HUES64 (cell line): Measurements from ENCODE around the gene TMEM184B.

Source experiments
- H3K27ac ChIP-seq: 2 replicates; pipeline ENCODE4 v1.7.0; 2013; ENCODE audit warnings: low read depth, low read length, inconsistent platforms
- H3K27me3 ChIP-seq: 2 replicates; pipeline ENCODE4 v1.6.1; 2013; ENCODE audit warnings: mild to moderate bottlenecking, low read length; ENCODE audit not compliant: insufficient read depth
- H3K36me3 ChIP-seq: 2 replicates; pipeline ENCODE4 v1.6.1; 2013; ENCODE audit warnings: mild to moderate bottlenecking, low read length; ENCODE audit not compliant: insufficient read depth
- H3K4me1 ChIP-seq: 2 replicates; pipeline ENCODE4 v1.6.1; 2013; ENCODE audit warnings: mild to moderate bottlenecking, low read length, moderate library complexity; ENCODE audit not compliant: insufficient read depth
- H3K4me3 ChIP-seq: 2 replicates; pipeline ENCODE4 v1.5.1; 2013; ENCODE audit warnings: mild to moderate bottlenecking, low read length, moderate library complexity
- H3K9ac ChIP-seq: 2 replicates; pipeline ENCODE4 v1.6.1; 2013; ENCODE audit warnings: mild to moderate bottlenecking, low read depth, low read length
- H3K9me3 ChIP-seq: 2 replicates; pipeline ENCODE4 v1.6.1; 2013; ENCODE audit warnings: low read depth, low read length; ENCODE audit not compliant: insufficient read depth
- WGBS: fragments of 150-250, 120-280 bp; methylation state at CpG from one replicate; pipeline ENCODE4 v1.1.7; 2013; ENCODE audit warnings: missing lambda C conversion rate; 5-methylcytosine and 5-hydroxymethylcytosine counted together

TMEM184B gene

DNA sequence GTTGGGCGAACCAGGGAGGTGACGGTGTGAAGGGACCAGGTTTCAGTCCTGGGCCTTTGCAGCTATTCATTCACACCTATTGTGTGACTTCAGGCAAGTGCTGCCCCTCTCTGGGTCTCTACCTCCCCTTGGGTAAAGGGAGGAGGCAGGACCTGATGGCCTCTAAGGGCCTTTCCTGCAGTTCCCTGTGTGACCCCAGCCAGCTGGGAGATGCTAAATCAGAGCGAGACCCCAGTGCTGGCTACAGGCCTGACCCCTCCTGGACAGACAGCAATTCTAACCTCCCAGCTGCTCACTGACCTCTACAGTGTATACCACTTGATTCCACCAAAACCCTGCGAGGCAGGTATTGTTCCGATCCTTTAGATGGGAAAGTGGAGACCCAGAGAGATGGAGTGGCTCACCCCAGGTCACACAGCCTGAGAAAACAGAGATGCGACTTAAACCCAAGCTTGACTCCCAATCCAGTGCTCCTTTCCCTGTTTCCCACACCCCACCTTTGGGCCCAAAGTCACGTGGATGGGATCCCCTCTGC is 64.8 kb downstream of the TMEM184B start:
- Histone ChIP-seq H3K4me3 (no peak overlapping the region), H3K4me1 (peaks cover 4% of the 10 kb centered on the region; the same call in 1 of the 2 replicates), H3K27ac (no peak overlapping the region), H3K9ac (no peak overlapping the region), H3K9me3 (no peaks in the 10 kb centered on the region), H3K27me3 (peaks cover 10% of the 10 kb centered on the region), H3K36me3 (no peaks in the 10 kb centered on the region)
- 94% methylated on average over 7 of the region's 7 CpGs for WGBS

DNA sequence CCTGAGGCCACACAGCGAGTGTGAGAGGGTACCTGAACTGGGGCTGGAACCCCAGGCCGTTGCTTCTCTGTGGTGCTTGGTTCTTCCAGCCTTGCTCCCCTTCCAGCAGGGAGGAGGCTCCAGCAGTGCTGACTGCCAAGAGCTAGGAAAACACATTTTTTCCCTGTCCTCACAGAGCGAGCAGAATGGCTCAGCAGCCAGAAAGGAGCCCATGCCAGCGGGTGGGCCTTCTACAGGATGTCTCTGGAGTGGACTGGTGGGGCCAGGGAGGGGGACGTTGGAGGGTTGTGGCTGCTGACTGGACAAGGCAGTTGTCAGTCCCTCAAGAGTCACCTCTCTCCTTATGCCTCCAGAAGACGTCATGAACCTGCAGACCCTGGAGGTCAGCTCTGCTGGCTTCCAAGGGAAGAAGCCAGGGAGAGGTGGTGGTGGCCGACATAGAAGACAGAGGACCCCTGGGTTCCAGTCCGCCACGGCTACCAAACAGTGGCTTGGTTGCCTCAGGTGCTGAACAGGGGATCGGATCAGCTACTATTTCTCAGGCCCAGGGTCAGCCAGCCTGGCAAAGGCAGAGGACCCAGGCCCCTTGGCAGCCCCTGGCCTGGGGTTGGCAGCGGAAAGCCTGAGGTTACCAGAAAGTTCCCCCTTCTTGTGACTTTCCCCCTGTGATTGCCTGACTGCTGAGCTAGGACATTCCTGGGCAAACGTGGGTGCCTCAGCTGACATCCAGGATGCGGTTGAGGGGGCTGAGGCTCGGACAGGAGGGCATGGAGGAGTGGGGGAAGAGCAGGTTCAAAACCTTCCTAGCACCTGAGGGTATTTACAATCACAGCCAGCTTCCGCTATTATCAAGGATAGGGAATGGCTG is 67.3 kb downstream of the TMEM184B start:
- peaks cover 8% of the 10 kb centered on the region; the same call in 1 of the 2 replicates for H3K4me1 ChIP-seq
- H3K9ac ChIP-seq, result no peak overlapping the region
- no peaks in the 10 kb centered on the region for H3K36me3 ChIP-seq
- WGBS, result 88% methylated on average over 15 of the region's 15 CpGs
- no peak overlapping the region for H3K27ac ChIP-seq
- H3K4me3 ChIP-seq, result no peak overlapping the region
- peaks cover 22% of the 10 kb centered on the region for H3K27me3 ChIP-seq
- no peaks in the 10 kb centered on the region for H3K9me3 ChIP-seq

DNA sequence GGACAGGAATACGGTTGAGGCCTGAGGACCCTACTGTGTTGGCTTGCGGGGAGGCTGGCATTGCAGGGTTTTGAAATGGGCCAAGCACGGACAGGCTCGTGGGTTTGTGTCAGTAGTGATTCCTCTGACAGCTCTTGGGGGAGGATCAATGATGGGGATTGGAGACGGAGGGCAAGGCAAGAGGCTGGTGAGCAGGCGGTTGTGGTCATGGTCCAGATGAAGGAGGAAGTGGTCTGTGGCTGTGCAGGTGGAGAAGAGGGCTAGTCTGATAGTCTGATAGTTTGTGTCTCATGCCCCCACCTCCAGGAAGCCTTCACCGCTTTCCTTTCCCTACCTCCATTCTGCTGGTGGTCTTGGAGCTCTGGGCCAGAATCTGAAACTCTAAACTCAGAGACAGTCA is 68.0 kb downstream of the TMEM184B start:
- Histone ChIP-seq H3K9ac (no peak overlapping the region), H3K4me3 (no peak overlapping the region), H3K4me1 (peaks cover 8% of the 10 kb centered on the region; the same call in 1 of the 2 replicates), H3K27ac (no peak overlapping the region), H3K9me3 (no peaks in the 10 kb centered on the region), H3K27me3 (peaks cover 22% of the 10 kb centered on the region), H3K36me3 (no peaks in the 10 kb centered on the region)
- WGBS, result 90% methylated on average over 7 of the region's 7 CpGs

DNA sequence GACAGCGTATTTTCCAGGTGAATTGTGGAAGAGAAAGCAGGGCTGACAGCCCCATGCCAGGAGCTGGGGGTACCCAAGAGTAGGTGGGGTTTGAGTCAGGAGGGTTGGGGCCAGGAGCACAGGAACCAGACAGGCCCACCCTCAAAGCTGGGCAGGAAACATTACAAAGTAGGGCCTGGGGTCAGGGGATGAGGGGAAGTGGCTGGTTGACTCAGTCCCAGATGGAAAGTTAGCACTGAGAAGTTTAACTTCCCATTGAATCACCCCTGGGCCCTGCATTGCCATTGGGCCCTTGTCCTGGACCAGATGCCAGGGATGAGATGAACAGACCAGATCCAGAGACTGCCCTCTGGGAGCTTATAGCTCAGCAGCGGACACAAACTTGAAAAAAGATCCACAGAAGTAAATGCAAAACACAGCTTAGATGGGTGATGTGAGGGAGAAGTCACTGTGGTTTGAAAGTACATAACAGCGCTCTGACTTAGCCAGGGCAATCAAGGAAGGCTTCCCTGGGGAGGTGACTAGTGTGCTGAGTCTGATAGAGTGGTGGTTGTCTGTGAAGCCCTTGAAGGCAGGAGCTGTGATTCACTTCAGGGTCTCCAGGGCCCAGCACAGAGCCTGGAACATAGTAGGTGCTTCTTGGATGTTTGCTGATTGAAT is 68.8 kb downstream of the TMEM184B start:
- Histone ChIP-seq H3K27me3 (peaks cover 22% of the 10 kb centered on the region), H3K9ac (no peak overlapping the region), H3K36me3 (no peaks in the 10 kb centered on the region), H3K27ac (no peak overlapping the region), H3K9me3 (no peaks in the 10 kb centered on the region), H3K4me1 (peaks cover 8% of the 10 kb centered on the region; the same call in 1 of the 2 replicates), H3K4me3 (peak overlapping the region; percentile 76)
- 91% methylated on average over 3 of the region's 3 CpGs for WGBS

DNA sequence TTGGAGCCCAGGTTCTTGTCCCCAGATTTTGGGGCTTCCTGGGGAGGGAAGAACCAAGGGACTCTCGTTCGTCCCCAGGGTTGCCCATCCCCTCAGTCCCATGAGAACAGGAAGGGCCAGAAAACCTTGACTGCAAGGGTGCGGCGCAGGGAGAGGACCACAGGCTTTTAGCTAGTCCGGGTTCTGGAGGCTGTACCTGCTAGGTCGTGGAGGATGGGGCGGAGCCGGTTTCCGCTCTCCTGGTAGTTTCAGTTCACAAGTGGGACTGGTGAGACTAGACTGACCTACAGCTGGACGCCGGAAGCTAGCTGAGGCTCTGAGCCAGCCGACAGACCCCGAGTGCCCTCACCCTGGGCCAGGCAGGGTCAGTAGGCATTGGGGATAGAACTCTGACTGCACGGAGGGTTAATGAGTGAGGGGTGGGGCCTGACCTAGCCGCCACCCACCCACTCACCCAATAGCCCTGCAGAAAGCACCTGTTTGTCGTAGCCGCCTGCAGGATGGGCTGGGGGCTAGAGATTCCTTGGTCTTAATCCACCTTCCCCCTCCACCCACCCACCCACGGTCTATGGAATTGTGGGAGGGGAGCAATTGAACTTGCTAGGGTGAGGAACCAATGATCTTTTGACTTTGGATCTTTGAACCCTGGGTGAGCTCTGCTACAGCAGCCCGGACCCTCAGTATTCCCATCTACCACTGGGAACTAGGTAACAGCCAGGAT is 69.6 kb downstream of the TMEM184B start:
- Histone ChIP-seq H3K27ac (no peak overlapping the region; the same call in 1 of the 2 replicates), H3K9me3 (no peaks in the 10 kb centered on the region), H3K36me3 (no peaks in the 10 kb centered on the region), H3K9ac (peak overlapping the region; percentile 80), H3K27me3 (peaks cover 22% of the 10 kb centered on the region), H3K4me3 (peak overlapping the region; percentile 76), H3K4me1 (peaks cover 8% of the 10 kb centered on the region; the same call in 1 of the 2 replicates)
- WGBS, result 7% methylated on average over 13 of the region's 19 CpGs

DNA sequence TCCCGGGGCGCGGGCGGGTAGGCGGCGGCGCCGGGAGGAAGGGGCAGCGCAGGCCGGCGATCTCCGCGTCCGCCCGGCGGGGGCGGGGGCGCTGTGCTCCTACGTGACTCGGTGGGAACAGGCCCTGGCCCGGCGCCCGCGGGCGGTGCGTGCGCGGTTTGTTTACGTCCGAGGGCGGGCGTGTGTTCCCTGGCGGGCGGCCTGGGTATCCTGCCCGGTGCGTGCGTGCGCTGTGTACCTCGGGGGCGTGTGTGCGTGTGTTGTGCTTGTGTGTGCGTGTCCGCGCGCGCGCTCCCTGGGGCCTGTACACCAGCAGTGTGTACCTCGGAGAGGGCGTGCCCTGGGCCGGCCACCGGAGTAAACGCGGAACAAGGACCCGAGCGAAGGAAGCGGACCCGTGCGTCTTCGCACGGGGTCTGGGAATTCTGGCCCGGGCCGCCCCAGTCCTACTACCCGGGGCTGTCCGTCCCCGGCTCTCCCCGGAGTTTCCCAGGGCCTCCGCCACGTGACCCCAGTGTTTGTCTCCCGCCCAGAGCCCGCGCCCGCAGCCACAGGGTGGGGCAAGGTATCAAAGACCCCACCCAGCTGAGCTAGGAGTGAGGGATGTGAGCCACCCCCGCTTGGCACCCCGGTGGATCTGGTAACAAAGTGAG is 70.2 kb downstream of the TMEM184B start:
- WGBS, result under 1% methylated on average over 74 of the region's 74 CpGs
- H3K9ac ChIP-seq, result peak overlapping the region; percentile 80
- no peaks in the 10 kb centered on the region for H3K9me3 ChIP-seq
- peaks cover 8% of the 10 kb centered on the region; the same call in 1 of the 2 replicates for H3K4me1 ChIP-seq
- H3K4me3 ChIP-seq, result peak overlapping the region; percentile 76
- H3K27me3 ChIP-seq, result peaks cover 22% of the 10 kb centered on the region
- H3K27ac ChIP-seq, result peak overlapping the region; percentile 93
- H3K36me3 ChIP-seq, result no peaks in the 10 kb centered on the region

DNA sequence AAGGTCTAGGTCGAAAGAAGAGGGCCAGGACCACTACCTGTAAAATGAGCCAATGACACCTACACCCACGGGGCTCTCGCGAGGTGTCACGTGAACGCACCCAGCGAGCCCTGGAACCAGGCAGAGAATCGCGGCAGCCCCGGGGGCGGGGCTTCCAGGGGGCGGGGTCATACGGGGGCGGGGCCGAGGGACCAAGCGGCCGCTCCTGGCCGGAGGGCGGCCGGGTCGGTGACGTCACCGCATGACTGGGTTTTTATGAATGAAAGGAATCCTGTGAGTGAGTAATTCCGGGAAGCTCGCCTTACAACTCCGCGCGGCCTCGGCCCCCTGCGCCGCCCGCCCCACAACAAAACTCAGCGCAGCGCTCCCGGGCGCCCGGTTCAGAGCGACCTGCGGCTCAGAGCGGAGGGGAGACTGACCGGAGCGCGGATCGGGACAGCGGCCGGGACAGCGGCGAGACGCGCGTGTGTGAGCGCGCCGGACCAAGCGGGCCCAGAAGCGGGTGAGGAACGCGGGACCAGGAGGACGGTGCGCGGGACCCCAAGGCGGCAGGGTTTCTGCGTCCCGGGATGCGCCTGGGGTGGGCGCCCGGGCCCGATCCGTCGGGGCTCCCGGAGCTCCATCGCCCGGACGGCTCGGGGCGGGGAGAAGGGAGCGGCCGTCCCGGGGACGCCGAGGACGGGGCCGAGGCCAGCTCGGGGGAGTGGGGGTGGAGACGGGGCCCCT is 70.9 kb downstream of the TMEM184B start, which contains the start of gene MAFF:
Gene MAFF, plus strand, starts transcription at position 284 of the 726 bp plus-strand sequence. CDS start 11,860 bp downstream, outside the sequence.
- H3K4me1 ChIP-seq, result peaks cover 8% of the 10 kb centered on the region; the same call in 1 of the 2 replicates
- WGBS, result under 1% methylated on average over 85 of the region's 85 CpGs
- no peaks in the 10 kb centered on the region for H3K36me3 ChIP-seq
- H3K27ac ChIP-seq, result peak within 1 kb of the TSS; percentile 93
- peak within 1 kb of the TSS; percentile 76 for H3K4me3 ChIP-seq
- H3K9ac ChIP-seq, result peak within 1 kb of the TSS; percentile 80
- H3K9me3 ChIP-seq, result no peaks in the 10 kb centered on the region
- H3K27me3 ChIP-seq, result peaks cover 22% of the 10 kb centered on the region

DNA sequence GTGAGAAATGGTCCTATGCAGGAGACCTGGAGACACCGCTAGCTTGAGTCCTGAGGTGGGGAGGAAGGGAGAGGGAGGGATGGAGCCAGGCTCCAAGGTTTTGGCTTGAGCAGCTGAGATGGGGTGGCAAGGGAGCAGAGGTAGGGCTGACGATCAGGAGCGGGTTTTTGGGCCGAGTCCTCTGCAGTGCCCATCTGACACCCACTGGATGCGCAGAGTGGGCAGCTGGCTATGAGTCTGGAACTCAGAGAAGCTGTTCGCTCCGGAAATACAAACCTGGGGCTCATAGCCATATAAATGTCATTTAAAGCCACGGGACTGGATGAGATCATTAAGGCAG is 71.5 kb downstream of the TMEM184B start:
- no peak overlapping the region for H3K27ac ChIP-seq
- WGBS, result 21% methylated on average over 8 of the region's 8 CpGs

DNA sequence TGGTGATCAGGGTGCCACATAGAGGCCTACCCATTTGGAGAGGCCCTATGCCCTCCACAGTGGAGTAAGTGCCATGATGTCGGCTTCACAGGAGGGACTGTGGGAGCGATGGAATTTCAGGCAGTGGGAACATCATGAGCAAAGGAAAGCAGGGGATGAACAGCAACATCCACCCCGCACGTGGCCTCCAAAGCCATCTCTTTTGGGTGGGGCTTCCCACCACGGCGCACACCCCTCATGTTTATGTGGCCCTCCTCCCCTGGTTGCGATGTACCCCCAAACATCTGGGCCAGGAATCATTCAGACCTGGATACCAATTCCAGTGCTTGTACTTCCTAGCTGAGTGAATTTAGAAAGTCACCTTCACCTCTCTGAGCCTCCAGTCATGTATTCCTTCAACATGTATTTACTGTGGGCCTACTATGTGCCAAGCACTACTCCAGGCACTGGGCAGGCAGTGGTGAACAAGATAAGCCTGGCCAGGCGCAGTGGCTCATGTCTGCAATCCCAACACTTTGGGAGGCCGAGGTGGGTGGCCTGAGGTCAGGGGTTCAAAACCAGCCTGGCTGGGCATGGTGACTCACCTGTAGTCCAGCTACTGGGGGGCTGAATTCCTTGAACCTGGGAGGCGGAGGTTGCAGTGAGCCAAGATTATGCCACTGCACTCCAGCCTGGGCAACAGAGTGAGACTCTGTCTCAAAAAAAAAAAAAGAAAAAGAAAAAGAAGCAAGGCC is 72.8 kb downstream of the TMEM184B start:
- peaks cover 8% of the 10 kb centered on the region; the same call in 1 of the 2 replicates for H3K4me1 ChIP-seq
- 85% methylated on average over 10 of the region's 10 CpGs for WGBS
- H3K27ac ChIP-seq, result no peak overlapping the region

More for the DNA sequence above, 71.5 kb downstream of the TMEM184B start:
- Histone ChIP-seq H3K36me3 (no peaks in the 10 kb centered on the region), H3K27me3 (peaks cover 22% of the 10 kb centered on the region), H3K4me3 (peak overlapping the region; percentile 76), H3K9ac (peak overlapping the region; percentile 38; the same call in 1 of the 2 replicates), H3K4me1 (peaks cover 8% of the 10 kb centered on the region; the same call in 1 of the 2 replicates), H3K9me3 (no peaks in the 10 kb centered on the region)

More for the DNA sequence above, 72.8 kb downstream of the TMEM184B start:
- Histone ChIP-seq H3K9ac (no peak overlapping the region), H3K27me3 (peaks cover 22% of the 10 kb centered on the region), H3K36me3 (no peaks in the 10 kb centered on the region), H3K9me3 (no peaks in the 10 kb centered on the region), H3K4me3 (no peak overlapping the region)
